Bone marrow (tissue), 2 donors: ENCODE results near the gene PLPPR1.
A peak's percentile ranks its signal among the peaks of the same experiment; 100 is the strongest.
"Not testable (repeated sequence)": the region's sequence is repeated elsewhere in the genome, so short reads cannot be mapped to it uniquely, and the experiment has no call there.

Experiments used
- DNase-seq, 2 donors: peaks; one replicate each; lab custom pipeline; 2025; lab: John Stamatoyannopoulos, UW

The PLPPR1 gene

DNA sequence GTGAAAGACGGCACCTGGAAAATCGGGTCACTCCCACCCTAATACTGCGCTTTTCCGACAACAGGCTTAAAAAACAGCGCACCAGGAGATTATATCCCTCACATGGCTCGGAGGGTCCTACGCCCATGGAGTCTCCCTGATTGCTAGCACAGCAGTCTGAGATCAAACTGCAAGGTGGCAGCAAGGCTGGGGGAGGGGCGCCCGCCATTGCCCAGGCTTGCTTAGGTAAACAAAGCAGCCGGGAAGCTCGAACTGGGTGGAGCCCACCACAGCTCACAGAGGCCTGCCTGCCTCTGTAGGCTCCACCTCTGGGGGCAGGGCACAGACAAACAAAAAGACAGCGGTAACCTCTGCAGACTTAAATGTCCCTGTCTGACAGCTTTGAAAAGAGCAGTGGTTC is 262.5 kb downstream of the PLPPR1 start:
- DNase-seq, result not testable (repeated sequence)

- DNase-seq, result no peak
Observed at GRCh38 chr9:101299901-101300300, 271.4 kb downstream of the PLPPR1 start.

GRCh38 chr9:101307051-101307450 is 278.5 kb downstream of the PLPPR1 start:
- DNase-seq, result no peak

GRCh38 chr9:101307524-101308213 is 279.1 kb downstream of the PLPPR1 start:
- DNase-seq, result no peak

- DNase-seq, result no peak
Observed at GRCh38 chr9:101309139-101309538, 280.6 kb downstream of the PLPPR1 start.

- DNase-seq, result no peak
Observed at GRCh38 chr9:101311191-101311590, 282.7 kb downstream of the PLPPR1 start.

- peak in 1 of 2 donors; percentile 57 for DNase-seq
Observed at GRCh38 chr9:101311758-101312420, 283.4 kb downstream of the PLPPR1 start.

- DNase-seq, result no peak
Observed at GRCh38 chr9:101312661-101313060, 284.1 kb downstream of the PLPPR1 start.

DNA sequence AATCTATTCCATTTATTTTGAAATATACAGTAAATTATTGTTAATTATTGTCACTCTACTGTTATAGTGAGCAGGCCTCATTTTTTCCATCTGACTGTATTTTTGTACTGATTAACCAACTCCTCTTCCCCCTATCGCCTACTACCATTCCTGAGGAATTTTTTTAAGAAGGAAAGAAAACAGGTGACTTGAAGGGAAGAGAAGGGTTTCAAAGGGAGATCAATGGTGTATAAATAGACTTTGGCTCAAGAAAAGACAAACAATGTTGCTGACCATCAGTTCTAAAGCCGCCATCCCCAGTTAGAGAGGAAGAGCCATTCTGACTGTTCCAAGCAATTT is 286.6 kb downstream of the PLPPR1 start:
- DNase-seq, result no peak

DNA sequence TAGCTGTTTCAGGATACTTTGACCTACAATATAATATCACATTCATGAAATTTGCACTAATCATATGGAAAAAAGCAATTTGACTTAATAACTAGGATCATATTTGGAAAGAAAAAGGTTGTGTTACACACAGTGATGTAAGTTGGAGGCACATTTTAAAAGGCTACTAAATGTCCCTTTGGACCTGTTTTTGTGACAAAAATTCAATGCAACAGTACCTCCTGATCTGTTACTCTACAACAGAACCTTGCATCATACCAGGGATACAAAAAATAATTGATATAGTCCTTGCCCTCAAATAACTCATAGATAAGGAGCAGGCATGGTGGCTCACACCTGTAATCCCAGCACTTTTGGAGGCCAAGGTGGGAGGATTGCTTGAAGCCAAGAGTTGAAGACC is 289.2 kb downstream of the PLPPR1 start:
- no peak for DNase-seq

- DNase-seq, result no peak
Observed at GRCh38 chr9:101323129-101323528, 294.6 kb downstream of the PLPPR1 start.

- DNase-seq, result no peak
Observed at GRCh38 chr9:101324245-101324804, 295.8 kb downstream of the PLPPR1 start.

DNA sequence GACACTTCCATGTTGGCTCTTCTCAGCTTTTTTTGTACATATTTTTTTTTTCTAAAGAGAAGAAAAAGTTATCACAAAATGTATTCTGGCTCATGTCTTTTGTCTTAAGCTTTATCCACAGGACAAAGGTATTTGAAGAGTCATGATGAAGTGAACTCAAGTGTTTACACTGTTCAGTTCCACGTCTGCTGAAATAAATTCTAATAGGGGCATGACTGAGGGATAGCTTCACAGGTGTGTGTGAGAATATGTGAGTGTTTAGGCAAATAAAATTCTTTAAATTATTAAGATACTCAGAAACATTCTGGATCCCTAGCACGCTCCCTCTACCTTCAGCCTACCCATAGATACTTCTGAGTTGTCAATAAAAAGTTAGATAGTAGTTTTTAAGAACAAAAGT is 296.5 kb downstream of the PLPPR1 start:
- DNase-seq, result no peak

DNA sequence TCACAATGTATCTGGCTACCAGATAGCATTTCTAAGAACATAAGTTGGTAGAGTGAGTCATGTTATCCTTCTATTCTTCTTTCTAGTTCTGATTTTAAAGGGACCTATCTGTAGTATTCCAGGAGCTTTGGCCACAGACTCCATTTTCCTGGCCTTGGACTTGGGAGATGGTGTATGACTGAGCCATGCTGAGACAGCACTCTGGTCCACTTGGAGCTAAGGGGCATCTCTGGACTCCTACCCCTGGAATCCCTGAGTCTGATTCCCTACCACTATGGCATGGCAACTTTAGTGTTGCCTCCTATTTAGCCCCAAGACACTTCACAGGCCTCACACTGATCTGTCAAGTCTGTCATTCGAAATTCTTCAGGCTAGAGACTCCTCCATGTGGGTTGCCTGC is 297.5 kb downstream of the PLPPR1 start:
- no peak for DNase-seq

- no peak for DNase-seq
Observed at GRCh38 chr9:101326501-101326900, 298.0 kb downstream of the PLPPR1 start.

GRCh38 chr9:101327422-101327909 is 298.9 kb downstream of the PLPPR1 start:
- DNase-seq, result not testable (repeated sequence)

DNA sequence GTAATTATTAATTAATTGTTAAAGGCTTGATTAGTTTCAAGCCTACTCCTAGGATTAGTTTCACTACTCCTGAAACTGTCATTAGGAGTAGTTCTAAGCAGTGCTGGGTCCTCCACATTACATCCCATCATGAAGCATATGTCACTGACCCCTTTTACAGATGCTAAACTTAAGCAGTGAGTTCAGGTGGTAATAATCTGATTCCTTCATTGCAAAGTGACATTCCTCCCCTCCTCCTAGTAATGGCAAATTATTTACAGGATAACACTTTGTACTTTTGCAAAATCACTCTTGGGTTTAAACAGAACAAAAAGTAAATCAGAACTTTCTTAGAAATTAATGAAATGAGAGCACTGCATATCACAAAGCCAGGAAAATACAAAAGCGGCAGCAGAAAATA is 303.8 kb downstream of the PLPPR1 start:
- DNase-seq, result no peak

DNA sequence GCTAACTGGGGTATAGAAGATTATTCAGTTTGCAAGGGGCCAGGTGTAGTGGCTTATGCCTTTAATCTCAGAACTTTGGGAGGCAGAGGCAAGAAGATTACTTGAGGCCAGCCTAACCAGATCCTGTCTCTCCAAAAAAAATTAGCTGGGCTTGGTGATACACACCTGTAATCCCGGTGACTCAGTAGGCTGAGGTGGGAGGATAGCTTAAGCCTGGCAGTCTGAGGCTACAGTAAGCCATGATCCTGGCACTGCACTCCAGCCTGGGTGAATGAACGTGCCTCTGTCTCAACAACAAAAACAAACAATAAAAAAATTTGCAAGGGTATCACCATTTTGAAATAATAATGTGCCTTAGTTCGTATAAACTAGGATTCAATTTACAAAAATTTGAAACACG is 305.0 kb downstream of the PLPPR1 start:
- no peak for DNase-seq

- DNase-seq, result no peak
Observed at GRCh38 chr9:101333926-101334702, 305.6 kb downstream of the PLPPR1 start.

- no peak for DNase-seq
Observed at GRCh38 chr9:101336091-101336490, 307.6 kb downstream of the PLPPR1 start.

GRCh38 chr9:101337237-101337636 is 308.7 kb downstream of the PLPPR1 start:
- no peak for DNase-seq

DNA sequence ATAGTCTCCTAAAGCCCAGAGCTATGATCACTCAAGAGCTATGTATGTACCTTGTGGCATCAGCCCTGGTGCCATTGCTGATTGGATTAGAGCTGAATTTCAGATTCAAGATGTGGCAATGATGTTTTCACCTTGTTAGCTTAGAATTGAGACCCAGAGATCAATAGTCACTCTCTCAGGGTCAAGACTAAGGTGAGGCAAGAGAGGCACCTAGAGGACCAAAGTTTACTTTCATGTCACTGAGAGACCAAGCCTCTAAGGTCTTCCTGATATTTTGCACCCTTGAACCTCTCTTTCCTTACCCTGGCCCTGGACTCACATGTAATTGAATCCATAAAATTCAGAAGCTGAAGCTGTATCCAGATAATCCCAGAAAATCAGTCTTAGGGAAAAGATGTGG is 313.4 kb downstream of the PLPPR1 start:
- DNase-seq, result no peak

DNA sequence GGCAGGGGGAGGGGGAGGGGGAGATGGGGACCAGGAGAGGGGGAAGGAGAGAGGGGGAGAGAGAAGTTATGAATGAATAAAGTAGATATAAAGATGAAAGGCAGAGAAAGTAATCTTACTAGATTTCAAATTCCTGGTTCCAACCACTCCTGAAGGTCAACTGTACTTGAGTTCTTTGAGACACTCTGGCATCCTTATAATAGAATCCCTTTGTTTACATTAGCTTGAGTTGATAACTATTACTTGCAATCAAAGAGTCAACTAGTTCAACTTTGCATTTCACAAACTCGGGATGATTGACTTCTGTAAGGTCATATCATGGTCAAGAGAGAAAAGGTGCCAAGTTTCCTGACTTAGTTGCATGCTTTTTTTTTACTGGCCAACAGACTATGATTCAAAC is 314.1 kb downstream of the PLPPR1 start:
- DNase-seq, result no peak
